ENCODE results near the gene ARF3. TPM values are rescaled to one million over a fixed set of nuclear protein-coding genes. Genes with fewer than 3 reads are reported as not detected.

ARF3 gene
- total and polyA plus RNA-seq, 2 of the 13 experiments (the other 11 are each of a cell fraction or from before 2014, with no cell fraction given): 53.8 to 57.9 TPM

DNA sequence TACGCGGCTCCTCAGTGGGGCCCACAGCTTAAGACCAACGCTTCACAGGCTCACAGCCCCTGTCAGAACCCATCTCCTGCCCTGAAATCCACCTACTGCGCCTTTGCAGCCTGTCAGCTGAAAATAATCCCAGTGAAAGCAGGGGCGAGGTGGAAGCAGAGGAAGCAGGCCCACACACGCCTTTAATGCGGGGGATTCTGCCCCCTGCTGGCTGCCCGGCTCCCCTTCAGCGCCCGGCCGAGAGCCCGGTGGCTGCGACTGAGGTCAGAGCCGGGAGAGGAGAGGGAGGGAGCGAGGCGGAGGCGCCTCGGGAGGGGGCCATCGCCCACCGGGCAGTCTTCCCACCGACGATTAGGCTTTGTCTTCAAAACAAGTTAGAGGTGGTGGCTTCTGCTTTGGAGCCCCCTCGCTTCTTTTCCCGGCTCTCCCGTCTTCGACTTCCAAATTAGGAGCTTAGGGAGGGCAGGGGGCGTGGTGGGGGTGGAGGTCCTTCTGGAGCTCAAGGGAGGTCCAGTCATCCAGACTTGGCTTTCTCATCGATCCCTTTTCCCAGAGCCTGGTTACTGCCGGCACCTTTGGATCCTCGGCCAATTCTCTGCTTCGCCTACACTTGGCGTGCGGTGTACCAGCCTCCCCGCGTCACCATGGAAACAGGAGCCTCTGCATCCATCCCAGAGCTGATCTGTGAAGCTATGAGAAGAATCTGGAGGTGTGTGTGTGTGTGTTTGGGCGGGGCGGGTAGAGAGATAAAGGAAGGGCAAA lies 66.4 kb downstream of the ARF3 start (continued):
- TF ChIP-seq ZNF510 (CRISPR knock-in tag; IDR thresholded peaks at IDR 0.05; ENCODE audit: low read depth): no peak
- no peak for TF ChIP-seq HCFC1 (IDR thresholded peaks at IDR 0.05; ENCODE audit: low read depth, low read length)
- no peak for TF ChIP-seq NFE2L2 (IDR thresholded peaks at IDR 0.05; ENCODE audit: low read length)
- no peak for TF ChIP-seq ZNF607 (CRISPR knock-in tag; IDR thresholded peaks at IDR 0.05; ENCODE audit: borderline replicate concordance)
- TF ChIP-seq ZNF800 (CRISPR knock-in tag; IDR thresholded peaks at IDR 0.05): no peak
- TF ChIP-seq SRF (IDR thresholded peaks at IDR 0.05; ENCODE audit: low read depth, low read length): no peak
- TF ChIP-seq, protein P1, sequence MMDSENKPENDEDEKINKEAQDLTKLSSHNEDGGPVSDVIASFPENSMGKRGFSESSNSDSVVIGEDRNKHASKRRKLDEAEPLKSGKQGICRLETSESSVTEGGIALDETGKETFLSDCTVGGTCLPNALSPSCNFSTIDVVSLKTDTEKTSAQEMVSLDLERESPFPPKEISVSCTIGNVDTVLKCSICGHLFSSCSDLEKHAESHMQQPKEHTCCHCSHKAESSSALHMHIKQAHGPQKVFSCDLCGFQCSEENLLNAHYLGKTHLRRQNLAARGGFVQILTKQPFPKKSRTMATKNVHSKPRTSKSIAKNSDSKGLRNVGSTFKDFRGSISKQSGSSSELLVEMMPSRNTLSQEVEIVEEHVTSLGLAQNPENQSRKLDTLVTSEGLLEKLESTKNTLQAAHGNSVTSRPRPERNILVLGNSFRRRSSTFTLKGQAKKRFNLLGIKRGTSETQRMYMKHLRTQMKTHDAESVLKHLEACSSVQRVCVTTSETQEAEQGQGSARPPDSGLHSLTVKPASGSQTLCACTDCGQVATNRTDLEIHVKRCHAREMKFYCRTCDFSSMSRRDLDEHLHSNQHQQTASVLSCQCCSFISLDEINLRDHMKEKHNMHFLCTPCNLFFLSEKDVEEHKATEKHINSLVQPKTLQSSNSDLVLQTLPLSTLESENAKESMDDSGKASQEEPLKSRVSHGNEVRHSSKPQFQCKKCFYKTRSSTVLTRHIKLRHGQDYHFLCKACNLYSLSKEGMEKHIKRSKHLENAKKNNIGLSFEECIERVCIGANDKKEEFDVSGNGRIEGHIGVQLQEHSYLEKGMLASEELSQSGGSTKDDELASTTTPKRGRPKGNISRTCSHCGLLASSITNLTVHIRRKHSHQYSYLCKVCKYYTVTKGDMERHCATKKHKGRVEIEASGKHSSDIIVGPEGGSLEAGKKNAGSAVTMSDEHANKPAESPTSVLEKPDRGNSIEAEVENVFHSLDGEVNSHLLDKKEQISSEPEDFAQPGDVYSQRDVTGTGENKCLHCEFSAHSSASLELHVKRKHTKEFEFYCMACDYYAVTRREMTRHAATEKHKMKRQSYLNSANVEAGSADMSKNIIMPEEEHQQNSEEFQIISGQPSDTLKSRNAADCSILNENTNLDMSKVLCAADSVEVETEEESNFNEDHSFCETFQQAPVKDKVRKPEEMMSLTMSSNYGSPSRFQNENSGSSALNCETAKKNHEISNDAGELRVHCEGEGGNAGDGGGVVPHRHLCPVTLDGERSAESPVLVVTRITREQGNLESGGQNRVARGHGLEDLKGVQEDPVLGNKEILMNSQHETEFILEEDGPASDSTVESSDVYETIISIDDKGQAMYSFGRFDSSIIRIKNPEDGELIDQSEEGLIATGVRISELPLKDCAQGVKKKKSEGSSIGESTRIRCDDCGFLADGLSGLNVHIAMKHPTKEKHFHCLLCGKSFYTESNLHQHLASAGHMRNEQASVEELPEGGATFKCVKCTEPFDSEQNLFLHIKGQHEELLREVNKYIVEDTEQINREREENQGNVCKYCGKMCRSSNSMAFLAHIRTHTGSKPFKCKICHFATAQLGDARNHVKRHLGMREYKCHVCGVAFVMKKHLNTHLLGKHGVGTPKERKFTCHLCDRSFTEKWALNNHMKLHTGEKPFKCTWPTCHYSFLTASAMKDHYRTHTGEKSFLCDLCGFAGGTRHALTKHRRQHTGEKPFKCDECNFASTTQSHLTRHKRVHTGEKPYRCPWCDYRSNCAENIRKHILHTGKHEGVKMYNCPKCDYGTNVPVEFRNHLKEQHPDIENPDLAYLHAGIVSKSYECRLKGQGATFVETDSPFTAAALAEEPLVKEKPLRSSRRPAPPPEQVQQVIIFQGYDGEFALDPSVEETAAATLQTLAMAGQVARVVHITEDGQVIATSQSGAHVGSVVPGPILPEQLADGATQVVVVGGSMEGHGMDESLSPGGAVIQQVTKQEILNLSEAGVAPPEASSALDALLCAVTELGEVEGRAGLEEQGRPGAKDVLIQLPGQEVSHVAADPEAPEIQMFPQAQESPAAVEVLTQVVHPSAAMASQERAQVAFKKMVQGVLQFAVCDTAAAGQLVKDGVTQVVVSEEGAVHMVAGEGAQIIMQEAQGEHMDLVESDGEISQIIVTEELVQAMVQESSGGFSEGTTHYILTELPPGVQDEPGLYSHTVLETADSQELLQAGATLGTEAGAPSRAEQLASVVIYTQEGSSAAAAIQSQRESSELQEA (CRISPR knock-in tag; IDR thresholded peaks at IDR 0.05; ENCODE audit: not compliant biosample characterization): no peak
- peak; percentile 24; the same call in 1 of the 2 replicates for TF ChIP-seq HIVEP1 (CRISPR knock-in tag; IDR thresholded peaks at IDR 0.05)
- peak; percentile 29; the same call in 1 of the 2 replicates for TF ChIP-seq FOXO1 (CRISPR knock-in tag; IDR thresholded peaks at IDR 0.05)
- no peak for TF ChIP-seq CHD4 (IDR thresholded peaks at IDR 0.05; ENCODE audit: borderline replicate concordance, low read length)
- no peak for TF ChIP-seq CHD2 (IDR thresholded peaks at IDR 0.05; ENCODE audit: low read depth, low read length)
- TF ChIP-seq BHLHE40 (IDR thresholded peaks at IDR 0.05; ENCODE audit: low read length): no peak
- no peak for TF ChIP-seq ZNF83 (CRISPR knock-in tag; IDR thresholded peaks at IDR 0.05; ENCODE audit: borderline replicate concordance)
- TF ChIP-seq ZNF766 (CRISPR knock-in tag; IDR thresholded peaks at IDR 0.05; ENCODE audit: borderline replicate concordance): no peak
- TF ChIP-seq GABPB1 (CRISPR knock-in tag; IDR thresholded peaks at IDR 0.05): peak; percentile 59; the same call in 1 of the 2 replicates
- TF ChIP-seq, protein P2, sequence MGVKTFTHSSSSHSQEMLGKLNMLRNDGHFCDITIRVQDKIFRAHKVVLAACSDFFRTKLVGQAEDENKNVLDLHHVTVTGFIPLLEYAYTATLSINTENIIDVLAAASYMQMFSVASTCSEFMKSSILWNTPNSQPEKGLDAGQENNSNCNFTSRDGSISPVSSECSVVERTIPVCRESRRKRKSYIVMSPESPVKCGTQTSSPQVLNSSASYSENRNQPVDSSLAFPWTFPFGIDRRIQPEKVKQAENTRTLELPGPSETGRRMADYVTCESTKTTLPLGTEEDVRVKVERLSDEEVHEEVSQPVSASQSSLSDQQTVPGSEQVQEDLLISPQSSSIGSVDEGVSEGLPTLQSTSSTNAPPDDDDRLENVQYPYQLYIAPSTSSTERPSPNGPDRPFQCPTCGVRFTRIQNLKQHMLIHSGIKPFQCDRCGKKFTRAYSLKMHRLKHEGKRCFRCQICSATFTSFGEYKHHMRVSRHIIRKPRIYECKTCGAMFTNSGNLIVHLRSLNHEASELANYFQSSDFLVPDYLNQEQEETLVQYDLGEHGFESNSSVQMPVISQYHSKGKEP (CRISPR knock-in tag; IDR thresholded peaks at IDR 0.05): no peak

All from HepG2 (cell line).